ENCODE results near the gene C4BPB. TPM values are rescaled to one million over a fixed set of nuclear protein-coding genes. Genes with fewer than 3 reads are reported as not detected.
A peak's percentile ranks its signal among the peaks of the same experiment; 100 is the strongest.

C4BPB gene
- polyA plus RNA-seq, 1 donor (not counting 4 experiments of a cell fraction or from before 2014, with no cell fraction given): not detected

GRCh38 chr1:207124389-207124788, 35.7 kb downstream of the C4BPB start:
- H3K4me1 ChIP-seq (ENCODE audit: control insufficient read depth, extremely low read depth, insufficient read depth, low read length): no peaks in the 10 kb centered on the region
- FAIRE-seq (no peak), DNase-seq (ENCODE audit: low read depth, low spot score) (no peak)
- dilution Hi-C loops (cut with MboI; ENCODE audit: extremely low pct_ligation_motif_present, low sequenced_read_pairs): loop anchor here (5.0 kb wide), 1 partner anchor 48 kb away; no protein-coding TSS in a partner anchor
- no peak for TF ChIP-seq EZH2 (IDR thresholded peaks at IDR 0.05; ENCODE audit: low read length)
- TF ChIP-seq CTCF (optimal IDR thresholded peaks at IDR 0.05 in 1 of 3, IDR thresholded peaks at IDR 0.05 in 1 of 3, conservative IDR thresholded peaks at IDR 0.05 in 1 of 3; ENCODE audit: extremely low read depth in 1 of 3, insufficient read depth in 2 of 3, low read length in 3 of 3): no peak
- H3K4me3 ChIP-seq (ENCODE audit: control insufficient read depth in 2 of 3, extremely low read depth in 1 of 3, insufficient read depth in 2 of 3, low read depth in 1 of 3, low read length in 3 of 3): no peak overlapping the region
- H3K36me3 ChIP-seq (ENCODE audit: control insufficient read depth in 2 of 2, extremely low read depth in 1 of 2, insufficient read depth in 2 of 2, low read length in 2 of 2): no peaks in the 10 kb centered on the region
- H4K20me1 ChIP-seq (ENCODE audit: control insufficient read depth, extremely low read depth, insufficient read depth, low read length): no peaks in the 10 kb centered on the region
- no peak overlapping the region for H3K4me2 ChIP-seq (ENCODE audit: control insufficient read depth, extremely low read depth, insufficient read depth, low read depth, low read length)
- H3K9me3 ChIP-seq (ENCODE audit: control insufficient read depth, low read depth, low read length): no peaks in the 10 kb centered on the region
- H3K27me3 ChIP-seq (ENCODE audit: control insufficient read depth, extremely low read depth, insufficient read depth, low read length): no peaks in the 10 kb centered on the region
- H3K9me1 ChIP-seq (ENCODE audit: control insufficient read depth, extremely low read depth, insufficient read depth, low read length): no peaks in the 10 kb centered on the region
- H3K9ac ChIP-seq (ENCODE audit: control insufficient read depth, extremely low read depth, insufficient read depth, low read length): no peak overlapping the region
- no peak overlapping the region for H2AFZ ChIP-seq (ENCODE audit: control insufficient read depth, low read length)
- H3K27ac ChIP-seq (ENCODE audit: control insufficient read depth, insufficient read depth, low read length): no peak overlapping the region
- H3K79me2 ChIP-seq (ENCODE audit: control insufficient read depth, insufficient read depth, low read length): no peaks in the 10 kb centered on the region

GRCh38 chr1:207128336-207128921, 39.8 kb downstream of the C4BPB start:
- Histone ChIP-seq H3K27ac (ENCODE audit: control insufficient read depth, insufficient read depth, low read length) (no peak overlapping the region), H3K4me3 (ENCODE audit: control insufficient read depth in 2 of 3, extremely low read depth in 1 of 3, insufficient read depth in 2 of 3, low read depth in 1 of 3, low read length in 3 of 3) (no peak overlapping the region), H3K36me3 (ENCODE audit: control insufficient read depth in 2 of 2, extremely low read depth in 1 of 2, insufficient read depth in 2 of 2, low read length in 2 of 2) (no peaks in the 10 kb centered on the region), H3K9ac (ENCODE audit: control insufficient read depth, extremely low read depth, insufficient read depth, low read length) (no peak overlapping the region), H3K4me2 (ENCODE audit: control insufficient read depth, extremely low read depth, insufficient read depth, low read depth, low read length) (no peak overlapping the region), H3K79me2 (ENCODE audit: control insufficient read depth, insufficient read depth, low read length) (no peaks in the 10 kb centered on the region), H4K20me1 (ENCODE audit: control insufficient read depth, extremely low read depth, insufficient read depth, low read length) (no peaks in the 10 kb centered on the region), H3K9me1 (ENCODE audit: control insufficient read depth, extremely low read depth, insufficient read depth, low read length) (no peaks in the 10 kb centered on the region), H2AFZ (ENCODE audit: control insufficient read depth, low read length) (no peak overlapping the region), H3K27me3 (ENCODE audit: control insufficient read depth, extremely low read depth, insufficient read depth, low read length) (no peaks in the 10 kb centered on the region), H3K4me1 (ENCODE audit: control insufficient read depth, extremely low read depth, insufficient read depth, low read length) (no peaks in the 10 kb centered on the region), H3K9me3 (ENCODE audit: control insufficient read depth, low read depth, low read length) (no peaks in the 10 kb centered on the region)
- FAIRE-seq (peak; percentile 32), DNase-seq (ENCODE audit: low read depth, low spot score) (no peak)
- dilution Hi-C loops (cut with MboI; ENCODE audit: extremely low pct_ligation_motif_present, low sequenced_read_pairs): no loop called here
- TF ChIP-seq CTCF (optimal IDR thresholded peaks at IDR 0.05 in 1 of 3, IDR thresholded peaks at IDR 0.05 in 1 of 3, conservative IDR thresholded peaks at IDR 0.05 in 1 of 3; ENCODE audit: extremely low read depth in 1 of 3, insufficient read depth in 2 of 3, low read length in 3 of 3) (no peak), EZH2 (IDR thresholded peaks at IDR 0.05; ENCODE audit: low read length) (no peak)
